HG03571 (cell line): ENCODE results near the gene TMEM201.
A peak's percentile ranks its signal among the peaks of the same experiment; 100 is the strongest.
"Not testable (repeated sequence)": the region's sequence is repeated elsewhere in the genome, so short reads cannot be mapped to it uniquely, and the experiment has no call there.

ENCODE experiments used
- ATAC-seq: cut with Tn5 transposase; IDR thresholded peaks from one replicate; pipeline ENCODE4 v1.9.1; 2021; ENCODE audit not compliant: unreplicated experiment

The TMEM201 gene

GRCh38 chr1:9588551-9589143 lies at the start of gene TMEM201:
Gene TMEM201 (plus strand): TSS chr1:9588911. CDS start chr1:9588931, 20 bp downstream.
- peak; percentile 70 for ATAC-seq

- peak; percentile 91 for ATAC-seq
These were observed 49.4 kb upstream of the TMEM201 start, which contains the start of gene SLC25A33 for GRCh38 chr1:9539165-9539828. Gene SLC25A33 (plus strand): TSS chr1:9539465. CDS start chr1:9539692, 227 bp downstream.

DNA sequence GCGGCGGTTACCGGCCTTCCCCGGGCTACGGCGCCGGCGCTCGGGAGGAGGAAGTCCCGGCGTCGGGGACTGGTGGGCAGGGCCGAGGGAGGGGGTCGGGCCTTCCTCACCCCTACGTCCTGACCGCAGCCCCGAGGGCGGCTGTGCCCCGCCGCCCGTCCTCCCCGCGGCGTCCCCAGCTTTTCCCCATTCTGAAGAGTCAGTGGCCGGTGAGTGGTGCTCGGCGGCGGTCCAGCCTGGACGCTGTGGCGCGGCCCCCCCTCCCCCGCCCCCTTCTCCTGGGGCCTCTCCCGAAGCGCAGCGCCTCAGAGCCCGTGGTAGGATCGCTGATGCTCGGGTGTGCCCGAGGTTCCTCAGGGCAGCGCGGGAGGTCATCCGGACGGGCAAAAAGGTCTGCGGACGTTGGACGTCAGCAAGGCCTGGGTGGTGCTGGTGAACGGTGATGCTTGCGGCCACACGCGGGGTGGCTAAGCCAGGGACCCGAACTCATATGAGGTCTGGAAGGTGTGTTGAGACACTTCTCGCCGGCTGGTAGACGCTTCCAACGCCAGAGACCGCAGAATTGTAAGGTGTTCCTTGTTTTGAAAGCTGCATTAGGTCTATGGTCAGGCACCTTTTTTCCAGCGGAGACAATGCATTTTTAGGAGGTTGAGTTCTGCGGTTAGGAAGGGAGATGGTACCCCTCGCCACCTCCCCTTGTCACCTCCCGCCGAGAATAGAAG lies 48.7 kb upstream of the TMEM201 start:
- peak; percentile 51 for ATAC-seq

GRCh38 chr1:9542430-9542829 lies 46.3 kb upstream of the TMEM201 start:
- ATAC-seq, result no peak

GRCh38 chr1:9544926-9545325 lies 43.8 kb upstream of the TMEM201 start:
- ATAC-seq, result no peak

DNA sequence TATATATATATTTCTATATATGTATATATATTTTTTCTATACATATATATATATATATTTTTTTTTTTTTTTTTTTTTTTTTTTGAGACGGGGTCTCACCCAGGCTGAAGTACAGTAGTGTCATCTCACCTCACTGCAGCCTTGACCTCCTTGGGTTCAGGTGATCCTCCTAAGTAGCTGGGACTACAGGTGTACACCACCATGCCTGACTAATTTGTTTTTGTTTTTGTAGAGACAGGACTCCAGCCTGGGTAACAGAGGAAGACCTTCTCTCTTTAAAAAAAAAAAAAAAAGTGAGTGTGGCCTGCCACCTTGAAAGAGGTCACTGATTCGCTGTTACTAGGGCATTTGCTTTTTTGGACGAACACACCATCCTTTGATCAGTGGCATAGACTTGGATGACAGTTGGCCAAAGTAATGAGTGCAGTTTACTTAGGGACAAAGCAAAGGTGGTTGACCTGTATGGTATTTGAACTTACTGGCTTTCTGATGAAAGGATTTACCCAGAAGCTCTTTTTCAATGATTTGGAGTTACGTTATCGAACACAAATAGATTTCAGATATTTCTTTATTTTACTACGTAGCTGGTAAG lies 38.7 kb upstream of the TMEM201 start:
- no peak for ATAC-seq

DNA sequence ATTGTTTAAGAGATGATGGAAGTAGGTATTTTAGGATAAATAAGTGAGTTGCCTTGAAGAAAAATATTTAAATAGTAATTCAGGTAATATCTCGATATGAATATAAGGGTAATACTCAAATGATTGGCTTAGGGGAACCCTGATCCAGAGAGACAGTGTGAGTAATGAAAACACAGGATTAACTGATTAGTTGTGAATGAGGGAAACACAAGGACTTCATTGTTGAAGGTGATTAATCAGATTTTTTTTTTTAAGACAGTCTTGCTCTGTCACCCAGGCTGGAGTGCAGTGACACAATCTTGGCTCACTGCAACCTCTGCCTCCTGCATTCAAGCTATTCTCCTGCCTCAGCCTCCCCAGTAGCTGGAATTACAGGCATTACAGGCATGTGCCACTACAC lies 36.7 kb upstream of the TMEM201 start:
- ATAC-seq, result no peak

- ATAC-seq, result no peak
These were observed 35.0 kb upstream of the TMEM201 start for GRCh38 chr1:9553736-9554144.

GRCh38 chr1:9555942-9556341 lies 32.8 kb upstream of the TMEM201 start:
- ATAC-seq, result no peak

DNA sequence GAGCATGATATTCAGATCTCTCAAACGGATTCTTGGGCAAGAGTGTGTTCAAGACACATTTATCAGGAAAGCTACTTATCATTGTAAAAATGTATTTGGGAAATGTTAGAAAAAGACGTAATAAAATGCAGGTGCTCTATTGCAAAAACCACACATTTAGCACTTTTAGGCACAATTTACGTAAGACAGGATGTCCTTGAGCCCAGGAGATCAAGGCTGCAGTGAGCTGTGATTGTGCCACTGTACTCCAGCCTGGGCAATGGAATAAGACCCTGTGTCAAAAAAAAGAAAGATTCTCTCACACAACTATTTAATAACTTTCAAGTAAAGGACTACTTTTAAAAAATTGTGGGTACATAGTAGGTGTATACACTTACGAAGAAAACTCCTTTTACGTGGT lies 31.1 kb upstream of the TMEM201 start:
- ATAC-seq, result no peak

DNA sequence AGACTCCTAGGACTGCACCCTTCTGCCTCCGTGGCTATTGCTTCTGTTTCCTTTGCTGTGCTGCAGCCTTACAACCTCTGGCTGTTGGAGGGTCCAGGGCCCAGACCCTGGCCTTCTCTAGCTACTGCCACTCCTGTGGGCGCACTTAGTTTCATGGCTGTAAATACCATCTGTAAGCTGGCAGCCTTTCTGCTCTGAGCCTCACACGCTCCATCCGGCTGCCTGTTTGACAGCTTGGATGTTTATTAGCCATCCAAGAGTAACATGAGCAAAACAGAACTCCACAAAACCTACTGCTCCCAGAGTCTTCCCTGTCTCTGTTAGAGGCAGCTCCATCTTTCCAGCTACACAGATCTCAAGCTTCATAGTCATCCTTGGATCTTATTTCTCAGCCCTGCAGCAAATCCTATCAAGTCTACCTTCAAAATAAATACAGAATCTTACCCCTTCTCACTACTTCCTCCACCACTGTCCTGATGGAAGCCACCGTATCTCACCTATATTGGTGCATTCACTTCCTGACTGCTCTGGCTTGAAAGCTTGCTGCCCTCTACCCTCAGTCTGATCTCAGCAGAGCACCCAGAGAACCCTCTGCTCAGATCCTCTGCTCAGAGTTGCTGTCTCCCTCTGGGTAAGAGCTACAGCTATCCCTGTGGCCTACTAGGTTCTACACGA lies 30.3 kb upstream of the TMEM201 start:
- ATAC-seq, result no peak

GRCh38 chr1:9558946-9559545 lies 29.7 kb upstream of the TMEM201 start:
- no peak for ATAC-seq

DNA sequence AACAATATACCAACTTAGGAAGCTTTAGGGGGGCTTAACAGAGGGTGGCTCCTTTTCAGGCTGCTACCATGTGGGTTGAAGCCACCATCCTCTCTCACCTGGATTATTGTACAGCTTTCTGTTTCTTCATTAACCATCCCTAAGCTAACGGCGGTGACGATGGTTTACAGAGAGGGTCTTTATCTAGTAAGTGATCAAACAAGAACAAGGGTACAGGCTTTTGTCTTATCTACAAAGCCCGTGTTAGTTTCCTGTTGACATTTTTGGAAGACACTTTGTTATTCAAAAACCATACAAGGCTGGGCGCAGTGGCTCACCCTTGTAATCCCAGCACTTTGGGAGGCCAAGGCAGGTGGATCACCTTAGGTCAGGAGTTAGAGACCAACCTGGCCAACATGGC lies 29.0 kb upstream of the TMEM201 start:
- ATAC-seq, result no peak

- ATAC-seq, result not testable (repeated sequence)
These were observed 28.6 kb upstream of the TMEM201 start for GRCh38 chr1:9560090-9560489.

- no peak for ATAC-seq
These were observed 27.3 kb upstream of the TMEM201 start for GRCh38 chr1:9561429-9561828.

- ATAC-seq, result no peak
These were observed 19.4 kb upstream of the TMEM201 start for GRCh38 chr1:9569267-9569666.

GRCh38 chr1:9570886-9571529 lies 17.7 kb upstream of the TMEM201 start:
- ATAC-seq, result not testable (repeated sequence)

DNA sequence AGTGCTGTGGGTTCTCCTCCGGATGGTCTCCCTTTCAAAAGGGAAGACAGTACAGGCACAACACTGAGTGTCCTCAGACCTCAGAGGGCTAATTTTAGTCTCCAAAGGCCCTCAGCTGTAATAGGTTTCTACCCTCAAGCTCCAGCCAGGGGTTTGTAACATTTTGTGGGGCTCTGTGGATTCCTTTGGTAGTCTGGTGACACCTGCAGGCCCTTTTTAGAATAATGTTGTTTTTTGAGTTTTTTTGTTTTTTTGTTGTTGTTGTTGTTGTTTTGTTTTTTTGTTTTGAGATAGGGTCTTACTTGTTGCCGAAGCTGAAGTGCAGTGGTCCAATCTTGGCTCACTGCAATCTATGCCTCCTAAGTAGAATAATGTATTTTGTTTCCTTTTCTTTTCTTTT lies 15.0 kb upstream of the TMEM201 start:
- no peak for ATAC-seq

DNA sequence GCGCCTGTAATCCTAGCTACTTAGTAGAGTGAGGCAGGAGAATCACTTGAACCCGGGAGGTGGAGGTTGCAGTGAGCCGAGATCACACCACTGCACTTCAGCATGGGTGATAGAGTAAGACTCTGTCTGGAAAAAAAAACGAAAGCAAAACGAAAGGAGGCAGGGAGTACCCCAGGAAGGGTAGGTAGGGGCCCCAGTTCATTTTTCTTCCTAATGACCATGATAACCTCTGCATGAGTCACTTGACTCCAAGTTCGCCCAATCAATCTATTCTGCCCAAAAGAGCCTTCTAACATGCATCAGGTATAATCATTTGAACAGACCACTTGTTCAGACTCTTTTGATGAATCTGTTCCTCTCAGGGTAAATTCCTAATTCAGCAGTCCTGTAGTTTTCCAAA lies 13.2 kb upstream of the TMEM201 start:
- ATAC-seq, result no peak

DNA sequence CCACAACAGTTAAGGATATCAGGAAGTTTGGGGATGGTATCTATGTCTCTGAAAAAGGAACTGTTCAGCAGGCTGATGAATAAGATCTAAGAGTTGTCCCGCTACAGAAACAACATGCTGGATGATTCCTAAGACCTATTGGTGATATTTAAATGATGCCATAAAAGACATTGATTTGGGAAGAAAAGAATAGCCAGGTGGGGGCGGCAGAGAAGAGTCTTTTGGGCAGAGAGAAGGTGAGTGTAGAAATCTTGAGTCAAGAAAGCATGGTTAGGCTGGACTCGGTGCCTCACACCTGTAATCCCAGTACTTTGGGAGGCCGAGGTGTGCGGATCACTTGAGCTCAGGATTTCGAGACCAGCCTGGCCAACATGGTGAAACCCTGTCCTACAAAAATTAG lies 11.8 kb upstream of the TMEM201 start:
- no peak for ATAC-seq
